Measurements from ENCODE around the gene FDX2.

- no peak for TF ChIP-seq GATA2 (IDR thresholded peaks at IDR 0.05; ENCODE audit: low read depth, low read length)
- TF ChIP-seq GATA3 (IDR thresholded peaks at IDR 0.05; ENCODE audit: low read depth, low read length): no peak
Observed at GRCh38 chr19:10346509-10346908, 30.7 kb upstream of the FDX2 start.

All from SH-SY5Y (cell line).